Medulla oblongata (tissue), 1 donor: ENCODE data around the gene TRHDE.

Experiments used
- DNase-seq: peaks from one replicate; pipeline ENCODE4 v3.0.0-alpha.2; 2015; ENCODE audit errors: extremely low spot score

Gene TRHDE

DNA sequence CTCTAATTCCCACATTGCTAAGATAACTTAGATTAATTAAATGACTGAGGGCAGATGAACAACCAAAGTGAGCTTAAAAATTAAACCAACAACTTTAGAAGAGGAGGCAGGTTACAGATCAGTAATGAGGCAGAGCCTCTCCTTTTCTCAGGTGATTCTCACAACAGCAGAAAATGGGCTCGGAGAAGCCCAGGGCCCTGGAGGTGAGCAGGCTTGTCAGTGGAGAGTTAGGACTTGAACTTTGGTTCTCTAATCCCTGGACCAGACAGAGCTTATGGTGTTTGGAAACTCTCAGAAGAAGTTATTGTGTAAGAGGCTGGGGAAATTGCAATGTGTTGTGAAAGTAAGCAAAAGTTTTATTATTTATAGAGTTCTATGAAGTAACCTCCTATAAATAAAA lies 2.8 kb downstream of the TRHDE start:
- no peak for DNase-seq

DNA sequence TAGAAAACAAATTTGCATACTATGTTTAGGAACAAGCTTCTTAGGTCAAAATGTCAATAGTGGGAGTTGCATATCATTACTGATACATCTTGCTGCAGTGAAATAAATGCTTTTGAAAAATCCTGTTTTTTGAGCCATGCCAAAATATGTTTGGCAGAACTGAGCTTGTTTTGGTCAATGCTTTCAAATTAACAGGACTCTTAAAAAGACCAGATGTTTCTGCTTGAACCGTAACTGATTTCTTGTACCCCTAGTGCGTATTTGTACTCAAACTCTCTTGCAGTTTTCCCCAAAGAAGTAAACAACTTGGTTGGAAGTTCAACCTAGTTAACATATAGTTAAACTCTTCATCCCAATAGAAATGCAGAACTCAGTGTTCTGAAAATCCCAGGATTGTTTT lies 3.4 kb downstream of the TRHDE start:
- no peak for DNase-seq

DNA sequence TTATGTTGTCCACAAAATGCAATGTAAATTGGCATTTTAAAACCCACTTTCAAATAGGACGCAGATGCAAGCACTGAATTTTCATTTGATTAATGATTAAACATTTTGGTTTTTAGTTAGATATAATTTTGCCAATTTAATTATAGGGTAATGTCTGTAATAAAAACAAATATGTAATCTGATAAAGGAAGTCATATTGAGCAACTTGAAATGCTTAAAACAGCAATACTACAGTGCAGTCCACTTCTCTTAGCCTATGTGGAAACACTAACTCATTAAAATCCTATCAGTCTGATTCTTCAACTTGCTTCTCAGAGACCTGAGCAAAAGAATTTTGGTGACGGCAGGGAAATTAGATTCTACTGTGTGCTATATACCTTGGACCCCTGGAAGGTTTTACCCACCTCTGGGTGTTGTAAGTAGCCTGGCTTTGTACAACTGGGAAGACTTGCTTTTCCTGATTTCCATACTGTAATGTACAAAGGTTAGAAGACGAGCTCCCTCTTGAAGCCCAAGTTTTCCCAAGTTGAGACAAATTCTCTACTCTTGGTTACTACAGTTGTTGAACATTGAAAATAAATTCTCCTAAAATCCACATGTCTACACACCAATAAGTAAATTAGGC lies 4.1 kb downstream of the TRHDE start:
- DNase-seq = no peak

DNA sequence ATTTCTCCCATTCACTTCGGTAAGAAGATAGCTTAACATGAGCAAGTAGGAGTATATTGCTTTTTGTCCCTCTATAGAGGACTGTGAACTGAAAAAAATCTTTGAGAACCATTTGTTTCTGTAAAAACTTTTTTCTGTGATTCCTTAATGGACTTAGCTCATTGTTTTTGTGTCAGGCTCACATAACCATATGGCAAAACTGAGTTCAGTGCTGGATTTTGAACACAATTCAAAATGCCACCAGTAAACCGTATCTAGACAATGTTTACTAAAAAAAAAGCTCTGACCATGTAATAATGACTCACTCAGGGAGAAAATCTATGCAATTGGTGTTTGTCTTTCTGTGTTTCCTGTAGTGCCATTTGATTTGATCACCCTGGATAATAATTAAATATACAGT lies 5.2 kb downstream of the TRHDE start:
- no peak for DNase-seq

DNA sequence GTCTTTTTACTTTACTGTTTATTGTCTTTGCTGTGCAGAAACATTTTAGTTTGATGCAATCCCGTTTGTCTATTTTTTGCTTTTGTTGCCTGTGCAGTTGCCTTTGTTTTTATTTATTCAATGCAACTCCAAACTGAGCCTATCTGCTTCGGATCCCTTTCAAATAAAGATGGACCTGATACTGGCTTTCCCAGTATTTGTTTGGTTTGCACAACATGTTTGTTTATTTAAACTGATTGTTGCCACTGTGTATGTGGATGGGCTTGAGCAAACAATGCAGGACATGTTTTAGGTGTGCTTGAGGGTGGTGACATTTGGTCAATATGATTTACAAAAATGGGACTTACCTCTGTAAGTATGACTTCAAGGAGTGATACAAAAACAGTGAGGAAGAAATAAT lies 6.7 kb downstream of the TRHDE start:
- no peak for DNase-seq

DNA sequence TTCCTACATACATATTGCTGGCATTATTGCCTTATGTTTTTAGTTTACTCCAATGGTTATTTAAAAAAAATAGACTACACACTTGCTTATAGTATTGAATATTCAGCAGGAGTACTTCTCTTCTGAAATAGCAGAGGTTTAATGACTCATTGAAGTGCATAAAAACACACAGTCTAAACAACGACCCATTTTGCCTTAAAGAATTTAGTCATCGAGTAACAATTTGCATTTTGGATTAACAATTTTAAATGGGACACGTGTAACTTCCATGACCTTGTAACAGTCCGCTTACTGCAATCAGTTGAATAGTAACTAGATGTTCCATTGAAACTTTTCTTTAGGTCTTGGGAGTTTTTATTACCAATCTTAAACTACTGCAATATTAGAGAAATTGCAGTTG lies 9.0 kb downstream of the TRHDE start:
- no peak for DNase-seq

DNA sequence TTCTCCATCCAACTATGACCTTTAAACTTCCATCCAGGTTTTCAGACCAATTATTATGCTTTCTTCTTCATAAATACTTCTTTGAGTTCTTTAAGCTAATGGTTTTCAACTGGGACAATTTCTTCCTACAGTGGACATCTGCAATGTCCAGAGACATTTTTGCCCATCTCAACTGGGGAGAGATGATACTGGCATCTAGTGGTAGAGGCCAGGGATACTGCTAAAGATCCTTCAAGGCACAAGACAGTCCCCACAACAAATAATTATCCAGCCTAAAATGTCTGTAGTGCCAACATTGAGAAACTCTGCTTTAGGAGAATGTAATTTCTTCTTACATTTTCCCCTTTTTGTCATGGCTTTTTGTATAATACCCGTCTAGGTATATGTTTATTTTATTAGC lies 10.6 kb downstream of the TRHDE start:
- peak; percentile 51 for DNase-seq

DNA sequence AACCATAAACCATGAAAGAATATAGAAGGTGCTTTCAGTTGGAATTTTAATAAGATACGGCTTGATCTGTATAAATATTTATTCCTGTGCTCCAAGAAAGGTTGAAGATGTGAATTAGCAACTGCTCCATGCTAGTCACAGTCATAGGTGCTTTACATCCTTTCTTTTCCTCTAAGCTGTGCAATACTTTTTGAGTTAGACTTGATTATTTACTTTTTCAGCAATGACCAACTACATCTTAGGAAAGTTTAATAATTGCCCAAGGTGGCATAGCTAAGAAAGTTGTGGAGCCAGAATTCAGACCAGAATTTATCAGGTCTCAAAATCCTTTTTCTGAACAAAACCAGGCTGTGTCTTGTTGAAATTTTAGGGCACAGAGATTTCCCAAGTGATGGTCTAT lies 13.7 kb downstream of the TRHDE start:
- DNase-seq = no peak

DNA sequence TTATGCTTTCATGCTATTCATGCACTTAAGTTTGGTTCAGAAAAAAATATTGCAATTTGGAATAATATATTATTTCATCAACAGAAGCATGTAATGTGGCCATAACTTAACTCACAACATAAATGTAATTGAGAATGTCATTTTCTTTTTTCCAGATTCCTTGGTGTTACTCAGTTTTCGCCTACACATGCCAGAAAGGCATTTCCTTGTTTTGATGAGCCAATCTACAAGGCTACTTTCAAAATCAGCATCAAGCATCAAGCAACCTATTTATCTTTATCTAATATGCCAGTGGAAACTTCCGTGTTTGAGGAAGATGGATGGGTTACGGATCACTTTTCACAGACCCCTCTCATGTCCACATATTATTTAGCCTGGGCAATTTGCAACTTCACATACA lies 14.4 kb downstream of the TRHDE start:
- DNase-seq = no peak

DNA sequence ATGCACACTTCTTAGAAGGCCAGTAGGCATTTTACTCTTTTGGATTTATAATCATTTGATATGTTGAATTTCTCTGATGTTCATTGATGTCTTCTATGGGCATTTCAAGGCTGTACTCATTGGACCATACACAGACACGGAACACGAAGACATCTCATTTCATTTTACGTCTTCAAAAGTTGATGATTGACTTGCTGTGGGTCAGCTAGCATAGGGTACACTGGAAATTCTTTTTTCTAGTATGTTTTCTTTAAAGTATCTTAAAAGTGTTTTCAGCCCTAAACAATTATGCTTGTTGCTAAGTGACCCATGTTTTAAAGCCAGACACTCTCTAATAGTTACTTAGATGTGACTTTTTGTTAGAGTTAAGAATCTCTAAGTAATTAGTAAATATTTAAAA lies 16.3 kb downstream of the TRHDE start:
- DNase-seq = no peak

DNA sequence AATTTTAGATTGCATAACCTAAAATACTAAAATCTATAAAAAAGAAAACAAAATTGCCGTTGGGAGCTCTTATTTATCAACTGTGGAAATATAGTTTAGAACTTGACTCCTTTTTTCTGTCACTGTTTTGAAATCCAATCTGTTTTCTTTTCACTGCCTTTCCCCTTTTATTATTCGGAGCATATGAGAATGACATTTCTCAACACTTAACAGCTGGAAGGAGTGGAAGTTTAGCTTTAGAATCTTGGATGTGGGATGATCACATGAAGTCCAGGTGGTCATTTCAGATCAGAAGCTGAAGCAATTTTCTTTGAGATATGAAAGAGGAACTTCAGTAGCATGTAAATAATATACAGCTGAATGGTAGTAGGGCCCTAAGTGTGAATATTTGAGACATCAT lies 16.7 kb downstream of the TRHDE start:
- no peak for DNase-seq

DNA sequence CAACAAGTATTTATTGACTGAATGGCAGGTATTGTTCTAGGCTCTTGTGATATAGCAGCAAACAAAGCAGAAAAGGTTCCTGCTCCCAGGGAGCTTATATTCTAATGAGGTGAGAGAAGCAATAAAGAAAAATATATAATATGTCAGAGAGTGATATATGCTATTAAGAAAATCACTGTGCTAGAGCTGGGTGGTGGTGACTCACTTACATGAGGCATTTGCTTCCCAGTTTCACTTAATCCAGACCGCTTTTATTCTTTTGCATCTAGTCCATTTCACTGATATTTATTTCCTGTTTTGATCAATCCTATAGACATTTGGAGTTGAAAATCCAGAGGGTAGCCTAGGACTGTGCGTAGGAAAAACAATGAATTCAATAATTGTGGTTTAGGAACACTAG lies 17.5 kb downstream of the TRHDE start:
- no peak for DNase-seq

DNA sequence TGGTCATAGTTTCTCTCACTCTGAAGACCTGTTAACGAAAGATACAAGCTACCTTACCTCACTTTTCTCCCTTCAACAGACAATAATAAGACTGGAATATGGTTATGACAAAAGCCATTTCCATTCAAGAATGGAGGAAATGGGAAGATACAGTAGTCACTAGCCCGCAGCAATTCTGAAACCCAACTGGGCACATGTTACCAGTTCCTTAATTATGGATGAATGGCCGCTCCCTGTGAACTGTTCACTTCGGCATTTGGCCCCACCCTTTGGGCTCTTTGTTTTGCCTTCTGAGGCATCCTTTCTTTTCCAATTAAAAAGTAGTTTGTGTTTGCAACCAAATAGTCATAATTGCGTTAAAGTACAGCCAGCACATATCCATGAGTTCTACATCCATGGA lies 19.0 kb downstream of the TRHDE start:
- no peak for DNase-seq

DNA sequence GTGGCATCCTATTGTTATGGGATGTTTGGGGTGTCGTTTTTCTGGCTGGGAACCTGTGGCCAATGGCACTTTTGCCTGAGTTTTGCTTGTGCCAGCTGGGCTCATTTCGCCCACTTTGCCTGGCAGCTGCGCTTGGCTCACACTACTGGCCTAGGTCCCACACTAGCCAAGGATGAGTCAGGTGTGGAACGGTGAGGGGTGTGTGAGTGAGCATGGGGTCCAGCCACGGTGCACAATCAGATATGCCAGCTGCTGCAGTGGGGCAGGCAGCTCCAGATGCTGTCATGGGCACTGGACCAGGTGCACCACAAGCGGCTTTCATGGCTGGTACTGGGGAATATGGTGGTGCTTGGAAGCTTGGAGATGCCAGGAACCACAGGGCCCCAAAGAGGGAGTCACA lies 21.5 kb downstream of the TRHDE start:
- no peak for DNase-seq

DNA sequence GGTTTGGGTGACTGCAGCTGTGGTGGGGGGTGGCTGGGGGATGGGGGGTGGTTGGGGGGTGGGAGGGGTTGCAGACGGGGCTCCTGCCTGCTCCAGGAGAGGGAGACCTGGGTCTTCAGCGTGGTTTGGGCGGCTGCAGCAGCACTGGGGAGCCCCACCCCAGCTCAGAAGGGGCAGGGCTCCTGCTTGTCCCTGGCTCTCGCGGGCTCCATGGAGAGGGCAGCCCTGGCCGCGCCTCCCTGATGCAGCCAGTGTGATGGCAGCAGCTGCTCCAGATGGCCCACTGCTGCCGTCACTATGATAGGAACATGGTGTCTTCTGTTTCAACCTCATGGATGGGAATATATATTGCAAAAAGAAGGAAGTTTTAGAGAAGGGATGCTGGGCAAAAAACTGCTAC lies 22.9 kb downstream of the TRHDE start:
- DNase-seq = no peak

DNA sequence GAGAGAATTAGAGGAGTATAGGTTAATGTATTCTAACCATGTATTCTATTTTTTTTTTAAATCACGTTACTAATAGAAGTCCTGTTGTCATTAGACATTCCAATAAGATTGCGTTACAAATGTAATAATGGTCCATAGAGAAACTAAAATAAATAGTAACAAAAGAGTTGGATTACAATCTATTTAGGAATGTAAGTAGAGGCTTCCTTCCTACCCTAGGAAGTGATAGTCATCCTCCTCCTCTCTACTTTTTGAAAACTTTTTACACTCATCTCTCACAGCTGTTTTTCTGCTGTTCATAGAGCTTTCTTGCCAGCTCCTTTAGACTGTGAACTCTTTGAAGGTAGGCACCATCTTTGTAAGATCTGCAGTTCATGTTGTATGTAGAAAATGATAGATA lies 23.6 kb downstream of the TRHDE start:
- DNase-seq = no peak

DNA sequence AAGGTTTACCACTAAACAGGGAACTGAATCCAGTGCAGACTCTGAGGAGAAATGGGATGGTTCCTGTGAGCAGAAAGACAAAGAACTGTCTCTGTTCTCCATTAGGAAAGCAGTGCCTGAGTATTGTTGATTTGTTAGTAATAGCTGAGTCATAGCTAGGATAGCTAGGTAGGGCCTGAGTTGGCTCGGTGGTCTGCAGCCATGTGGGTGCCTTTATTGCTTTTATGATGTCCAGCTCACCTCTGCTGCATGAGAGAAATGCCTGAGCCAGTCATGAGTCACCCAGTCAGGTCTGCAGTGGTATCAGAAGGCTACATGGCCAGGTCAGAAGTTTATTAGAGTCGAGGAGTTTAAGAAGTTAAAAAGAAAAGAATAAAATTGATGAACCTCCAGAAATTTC lies 24.2 kb downstream of the TRHDE start:
- no peak for DNase-seq

DNA sequence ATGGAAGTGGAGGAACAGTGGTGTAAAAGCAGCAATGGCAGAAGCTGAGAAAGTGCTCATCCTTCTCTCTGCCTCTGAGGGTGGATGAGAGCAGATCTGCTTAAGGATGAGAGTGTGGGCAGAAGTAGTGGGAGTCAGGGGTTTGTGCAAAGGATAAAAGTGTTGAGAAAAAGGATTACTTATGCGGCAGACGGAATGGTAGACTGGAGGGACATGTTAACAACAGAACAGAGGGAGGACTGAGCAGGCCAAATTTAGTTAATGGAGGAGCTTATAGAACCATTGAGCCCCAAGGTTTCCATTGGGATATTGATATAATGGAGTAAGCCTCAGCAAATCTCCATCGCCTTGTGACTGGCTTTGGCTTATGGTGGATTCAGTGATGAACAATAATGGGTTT lies 25.5 kb downstream of the TRHDE start:
- no peak for DNase-seq

DNA sequence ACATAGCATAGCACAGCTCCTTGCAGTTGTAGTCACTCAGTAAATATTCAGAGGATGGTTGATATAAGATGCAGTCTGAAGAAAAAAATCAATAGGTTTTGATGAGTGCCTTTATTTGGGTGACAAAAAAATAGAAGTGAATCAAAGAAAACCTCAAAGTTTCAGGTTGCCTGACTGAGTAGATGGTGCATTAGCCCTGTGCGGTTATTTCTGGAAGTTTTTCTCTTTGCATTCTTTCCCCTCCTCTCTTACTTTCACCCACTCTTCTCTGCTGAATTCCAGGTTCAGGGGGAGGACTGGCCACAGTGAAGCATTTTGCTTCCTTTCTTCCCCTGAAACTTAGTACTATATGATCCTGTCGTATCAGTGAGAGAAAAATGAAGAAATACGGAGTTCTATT lies 28.6 kb downstream of the TRHDE start:
- DNase-seq = no peak

DNA sequence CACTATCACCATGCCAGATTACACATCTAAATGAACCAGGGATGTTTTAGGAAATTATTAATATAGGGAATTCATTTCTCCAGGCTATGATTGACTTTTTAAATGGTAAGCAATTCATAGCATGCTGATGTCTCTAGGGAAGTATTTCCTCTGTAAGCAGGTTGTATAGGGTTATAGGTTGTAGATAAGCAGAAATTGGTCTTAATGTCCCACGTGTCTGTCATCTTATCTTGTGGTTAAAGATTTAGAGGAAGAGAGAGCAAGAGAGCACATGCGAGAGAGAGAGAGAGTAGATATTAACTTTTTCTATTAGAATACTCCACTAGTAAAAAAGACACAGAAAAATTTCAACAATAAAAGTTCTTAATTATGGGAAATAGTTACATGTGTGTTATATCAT lies 32.6 kb downstream of the TRHDE start:
- DNase-seq = no peak

DNA sequence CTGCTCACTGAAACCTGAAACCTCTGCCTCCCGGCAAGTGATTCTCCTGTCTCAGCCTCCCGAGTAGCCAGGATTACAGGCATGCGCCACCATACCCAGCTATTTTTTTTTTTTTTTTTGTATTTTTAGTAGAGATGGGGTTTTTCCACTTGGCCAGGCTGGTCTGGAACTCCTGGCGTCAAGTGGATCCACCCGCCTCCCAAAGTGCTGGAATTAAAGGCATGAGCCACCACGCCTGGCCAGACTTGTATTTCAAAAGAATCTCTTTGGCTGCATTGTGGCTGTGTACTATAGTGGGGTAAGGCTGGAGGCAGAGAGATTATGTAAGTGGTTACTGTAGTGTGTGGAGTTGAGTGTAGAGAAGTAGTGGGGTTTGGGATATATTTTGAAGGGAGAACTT lies 35.1 kb downstream of the TRHDE start:
- no peak for DNase-seq

DNA sequence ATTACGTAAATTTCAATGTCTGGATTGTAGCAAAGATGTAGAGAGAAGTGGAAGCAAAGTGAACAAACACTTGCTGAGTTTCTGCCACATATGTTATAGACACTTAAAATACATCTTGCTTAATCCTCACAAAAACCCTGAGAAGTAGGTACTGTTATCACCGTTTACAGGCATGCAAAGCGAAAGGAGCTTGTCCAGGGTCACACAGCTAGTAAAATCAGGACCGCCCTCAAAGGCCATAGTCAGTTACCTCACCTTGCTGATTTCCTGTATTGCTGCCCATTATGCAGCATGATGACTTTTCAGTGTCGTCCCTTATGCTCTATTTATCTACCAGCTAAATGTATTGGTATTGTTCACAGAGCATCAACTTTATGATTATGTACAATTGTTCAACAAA lies 39.8 kb downstream of the TRHDE start:
- no peak for DNase-seq

DNA sequence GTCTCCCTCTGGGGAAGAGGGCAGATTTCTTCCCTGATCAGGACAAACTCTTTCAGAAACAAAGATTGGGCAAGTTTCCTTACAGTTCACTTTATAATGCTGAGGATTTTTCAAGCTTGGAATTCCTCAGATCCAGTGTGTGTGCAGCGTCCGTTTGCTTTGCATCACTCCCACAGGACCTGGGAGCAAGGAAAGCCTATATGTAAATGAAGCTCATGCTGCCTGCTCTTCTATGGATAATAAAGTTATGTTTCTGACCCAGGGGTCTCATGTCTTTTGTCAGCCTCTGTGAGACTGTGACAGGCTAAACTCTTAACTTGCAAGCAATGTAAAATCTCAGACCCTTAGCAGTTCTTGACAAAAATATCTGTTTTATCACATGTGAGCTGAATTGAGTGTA lies 41.6 kb downstream of the TRHDE start:
- DNase-seq = no peak

DNA sequence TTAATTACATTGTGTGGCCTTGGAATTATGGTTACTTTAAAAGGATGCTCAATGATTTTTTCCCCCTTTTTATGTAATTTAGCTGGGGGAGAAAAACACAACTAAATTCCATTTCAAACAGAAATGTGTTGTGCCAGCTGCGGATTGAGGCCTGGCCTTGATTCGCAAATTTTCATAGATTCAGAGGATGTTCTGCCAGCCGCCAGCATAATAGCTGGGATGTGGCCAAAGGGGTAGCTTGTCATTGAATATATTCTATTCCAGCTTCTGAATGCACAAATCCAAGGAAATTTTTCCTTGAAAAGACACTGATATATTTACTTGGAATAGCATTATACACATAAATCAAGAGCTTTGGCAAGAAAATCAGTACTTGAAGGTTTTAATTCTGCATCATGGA lies 43.7 kb downstream of the TRHDE start:
- no peak for DNase-seq

DNA sequence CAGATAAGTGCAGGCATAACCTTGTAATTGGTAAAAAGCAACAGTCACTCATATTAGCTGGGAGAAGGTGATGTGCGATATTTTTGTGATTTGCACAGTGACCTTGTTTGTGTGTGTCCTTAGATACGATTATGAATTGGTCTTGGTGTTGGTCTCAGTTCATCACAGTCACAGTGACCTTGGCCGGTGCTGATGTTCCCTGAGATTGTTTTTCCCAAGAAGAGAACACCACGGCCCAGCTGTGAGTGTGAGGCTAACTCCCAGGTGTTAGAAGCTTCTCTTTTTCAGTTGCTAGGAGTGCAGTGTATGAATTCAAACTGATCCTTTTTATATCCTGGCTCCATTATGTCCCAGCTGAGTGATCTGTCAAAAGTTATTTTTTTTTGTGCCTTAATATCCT lies 46.2 kb downstream of the TRHDE start:
- no peak for DNase-seq
